H1 (cell line): ENCODE data around the gene AAMP. TPM values are rescaled to one million over a fixed set of nuclear protein-coding genes. Genes with fewer than 3 reads are reported as not detected.

ENCODE experiments used
- CTCF ChIA-PET: fragments of 300-600 bp; sonication (Branson Sonifier 250); formaldehyde crosslinking; loops from one replicate; lab custom pipeline; 2021; ENCODE audit not compliant: partially characterized antibody; lab: Charles Lee
- POLR2A ChIA-PET: fragments of 300-600 bp; sonication (Branson Sonifier 250); formaldehyde crosslinking; loops from one replicate; lab custom pipeline; 2021; ENCODE audit warnings: inconsistent platforms; ENCODE audit not compliant: partially characterized antibody; lab: Charles Lee
- DNase-seq, 2 experiments: peaks; one replicate each; pipeline versions ENCODE4 v3.0.0 to v3.0.0-alpha.2; 2010 to 2022; ENCODE audit warnings: low spot score in 2 of 2, low read depth in 1 of 2, mixed read lengths in 1 of 2
- FAIRE-seq: peaks from 2 replicates; lab custom pipeline; 2011; peaks lifted over from hg19 to GRCh38; lab: Jason Lieb, UNC
- H2AFZ ChIP-seq: 2 replicates; pipeline ENCODE4 v1.8.1; 2012; ENCODE audit warnings: low read length, inconsistent platforms
- H2AK5ac ChIP-seq: 2 replicates; pipeline ENCODE4 v1.6.1; 2013; ENCODE audit warnings: low read depth, low read length
- H2BK120ac ChIP-seq: replicated peaks from 2 replicates; pipeline ENCODE3; 2013; ENCODE audit warnings: low read depth, low read length, inconsistent platforms
- H2BK12ac ChIP-seq: 2 replicates; pipeline ENCODE4 v1.6.1; 2013; ENCODE audit warnings: low read depth, low read length
- H2BK15ac ChIP-seq: 2 replicates; pipeline ENCODE4 v1.6.1; 2013; ENCODE audit warnings: low read length
- H2BK20ac ChIP-seq: 2 replicates; pipeline ENCODE4 v1.6.1; 2013; ENCODE audit warnings: low read length
- H2BK5ac ChIP-seq: 2 replicates; pipeline ENCODE4 v1.6.1; 2013; ENCODE audit warnings: low read depth, low read length
- H3K14ac ChIP-seq: 2 replicates; pipeline ENCODE4 v1.6.1; 2013; ENCODE audit warnings: inconsistent platforms; ENCODE audit not compliant: insufficient read length
- H3K18ac ChIP-seq: 2 replicates; pipeline ENCODE4 v1.6.1; 2013; ENCODE audit warnings: low read length; ENCODE audit errors: extremely low read depth
- H3K23ac ChIP-seq: 2 replicates; pipeline ENCODE4 v1.6.1; 2013; ENCODE audit warnings: inconsistent platforms; ENCODE audit not compliant: insufficient read length
- H3K23me2 ChIP-seq: 2 replicates; pipeline ENCODE4 v1.6.1; 2013; ENCODE audit warnings: low read depth, low read length
- H3K27ac ChIP-seq: 2 replicates; pipeline ENCODE4 v1.6.1; 2011; ENCODE audit warnings: low read depth, low read length, inconsistent platforms
- H3K27me3 ChIP-seq, 4 experiments: replicated peaks in 1 of 4; 1 replicate in 1 of 4; 2 replicates in 3 of 4; pipeline versions ENCODE4 v1.6.1 to v1.8.1; 2011 to 2013; ENCODE audit warnings: low read length in 3 of 4, mild to moderate bottlenecking in 3 of 4, inconsistent platforms in 2 of 4, mixed read lengths in 2 of 4, moderate library complexity in 1 of 4; ENCODE audit not compliant: control insufficient read depth in 3 of 4, insufficient read depth in 3 of 4; ENCODE audit errors: extremely low read depth in 1 of 4
- H3K36me3 ChIP-seq, 4 experiments: 2 replicates each; pipeline versions ENCODE4 v1.6.1 to v1.8.1; 2011 to 2013; ENCODE audit warnings: mild to moderate bottlenecking in 4 of 4, low read length in 3 of 4, moderate library complexity in 2 of 4, control low read depth in 1 of 4, inconsistent platforms in 1 of 4; ENCODE audit not compliant: insufficient read depth in 4 of 4, control insufficient read depth in 2 of 4
- H3K4ac ChIP-seq: replicated peaks from 2 replicates; pipeline ENCODE3; 2013; ENCODE audit warnings: low read length, low read depth, mixed read lengths, inconsistent platforms; ENCODE audit not compliant: insufficient read length
- H3K4me1 ChIP-seq, 4 experiments: replicated peaks in 1 of 4; 1 replicate in 1 of 4; 2 replicates in 3 of 4; pipeline versions ENCODE4 v1.6.1 to v1.8.1; 2011 to 2013; ENCODE audit warnings: low read length in 3 of 4, inconsistent platforms in 2 of 4, mixed read lengths in 1 of 4; ENCODE audit not compliant: insufficient read depth in 4 of 4, control insufficient read depth in 3 of 4
- H3K4me2 ChIP-seq, 2 experiments: 2 replicates each; pipeline versions ENCODE4 v1.6.1 to v1.8.1; 2011 to 2013; ENCODE audit warnings: low read depth in 2 of 2, low read length in 2 of 2, control low read depth in 1 of 2, inconsistent platforms in 1 of 2, mild to moderate bottlenecking in 1 of 2; ENCODE audit not compliant: insufficient read depth in 1 of 2
- H3K4me3 ChIP-seq, 4 experiments: fragments of 200-600, 300-600 bp in 1 of 4; sonication (generic), shearing (Covaris generic), sonication (Bioruptor Twin) in 1 of 4; 2 replicates each; pipeline versions ENCODE4 v1.5.1 to v1.8.1; 2011 to 2016; ENCODE audit warnings: low read length in 4 of 4, low read depth in 3 of 4, control low read depth in 2 of 4, inconsistent platforms in 2 of 4, mild to moderate bottlenecking in 2 of 4, mixed read lengths in 1 of 4, moderate library complexity in 1 of 4; ENCODE audit not compliant: insufficient read depth in 2 of 4; ENCODE audit errors: extremely low read depth in 1 of 4
- H3K56ac ChIP-seq: replicated peaks from 2 replicates; pipeline ENCODE3; 2013; ENCODE audit warnings: low read depth, mild to moderate bottlenecking, mixed read lengths, low read length, inconsistent platforms; ENCODE audit not compliant: insufficient read length
- H3K79me1 ChIP-seq: 2 replicates; pipeline ENCODE4 v1.6.1; 2013; ENCODE audit warnings: low read depth, low read length, control low read depth
- H3K79me2 ChIP-seq, 2 experiments: 2 replicates each; pipeline versions ENCODE4 v1.6.1 to v1.8.1; 2012 to 2013; ENCODE audit warnings: low read length in 2 of 2, mild to moderate bottlenecking in 2 of 2, inconsistent platforms in 1 of 2; ENCODE audit not compliant: insufficient read depth in 2 of 2, control insufficient read depth in 1 of 2
- H3K9ac ChIP-seq, 4 experiments: replicated peaks in 1 of 4; 1 replicate in 1 of 4; 2 replicates in 3 of 4; pipeline versions ENCODE4 v1.6.1 to v1.8.1; 2011 to 2013; ENCODE audit warnings: low read depth in 3 of 4, low read length in 3 of 4, control low read depth in 2 of 4, mild to moderate bottlenecking in 2 of 4, moderate library complexity in 2 of 4, inconsistent platforms in 1 of 4; ENCODE audit errors: extremely low read depth in 1 of 4
- H3K9me3 ChIP-seq, 2 experiments: 2 replicates each; pipeline versions ENCODE4 v1.6.1 to v1.8.1; 2012 to 2013; ENCODE audit warnings: mild to moderate bottlenecking in 2 of 2, moderate library complexity in 2 of 2, control low read depth in 1 of 2, inconsistent platforms in 1 of 2, low read depth in 1 of 2, low read length in 1 of 2, mixed read lengths in 1 of 2; ENCODE audit not compliant: insufficient read depth in 2 of 2
- H4K20me1 ChIP-seq, 2 experiments: replicated peaks in 1 of 2; 2 replicates each; pipeline versions ENCODE3 to v1.8.1; 2011 to 2013; ENCODE audit warnings: inconsistent platforms in 2 of 2, low read length in 2 of 2, mild to moderate bottlenecking in 1 of 2; ENCODE audit not compliant: insufficient read depth in 2 of 2, control insufficient read depth in 1 of 2
- H4K5ac ChIP-seq: 2 replicates; pipeline ENCODE4 v1.6.1; 2013; ENCODE audit warnings: low read length, low read depth, mixed read lengths, inconsistent platforms; ENCODE audit not compliant: insufficient read length
- H4K8ac ChIP-seq: 2 replicates; pipeline ENCODE4 v1.8.0; 2013; ENCODE audit warnings: mild to moderate bottlenecking, moderate library complexity, low read length, inconsistent platforms; ENCODE audit not compliant: insufficient read depth; ENCODE audit errors: extremely low read depth
- H4K91ac ChIP-seq: replicated peaks from 2 replicates; pipeline ENCODE3; 2013; ENCODE audit warnings: low read length, mixed read lengths, inconsistent platforms; ENCODE audit not compliant: insufficient read length
- CTCF ChIP-seq, 3 experiments: IDR thresholded peaks; 1 replicate in 2 of 3; 2 replicates in 1 of 3; pipeline versions ENCODE4 v1.5.1 to v1.6.1; 2011; ENCODE audit warnings: low read length in 3 of 3, mild to moderate bottlenecking in 3 of 3, inconsistent platforms in 2 of 3, low read depth in 1 of 3, moderate library complexity in 1 of 3; ENCODE audit not compliant: insufficient read depth in 1 of 3; ENCODE audit errors: control extremely low read depth in 1 of 3
- JUND ChIP-seq: IDR thresholded peaks from 2 replicates; pipeline ENCODE4 v1.6.1; 2011; ENCODE audit warnings: mild to moderate bottlenecking, improper control_type of control experiment, low read length
- NANOG ChIP-seq: IDR thresholded peaks from 2 replicates; pipeline ENCODE4 v1.6.1; 2011; ENCODE audit warnings: low read length, low read depth, mild to moderate bottlenecking, inconsistent platforms; ENCODE audit not compliant: insufficient read depth, poor library complexity, severe bottlenecking
- WGBS, 2 experiments: shearing (Covaris generic) in 1 of 2; methylation state at CpG; one replicate each; pipeline versions ENCODE4 v1.1.6 to v1.1.7; 2013 to 2015; ENCODE audit warnings: low lambda C conversion rate in 2 of 2, mixed read lengths in 2 of 2, inconsistent platforms in 1 of 2, low coverage in 1 of 2, missing lambda C conversion rate in 1 of 2; ENCODE audit not compliant: insufficient replicate concordance in 2 of 2, insufficient coverage in 1 of 2, insufficient read length in 1 of 2; ENCODE audit errors: extremely low coverage in 1 of 2, missing lambda C conversion rate in 1 of 2; 5-methylcytosine and 5-hydroxymethylcytosine counted together
- polyA plus RNA-seq, 7 experiments: library from polyadenylated mRNA; depleted of rRNA in 3 of 7; stranded (reverse) in 5 of 7; unstranded in 2 of 7; fragments of >200 nt in 5 of 7; fragments of 200-250 nt in 2 of 7; gene quantifications; 1 replicate in 5 of 7; 2 replicates in 1 of 7; 4 replicates in 1 of 7; pipeline versions ENCODE4 v1.2.1 to v1.2.3, GENCODE V29; 2011 to 2013; ENCODE audit warnings: missing spikeins in 2 of 7, mixed read lengths in 2 of 7
- total RNA-seq: library from RNA; stranded (reverse); fragmentation: NEBNext Ultra II Directional; extraction: Animal tissue kit (Norgen Biotek cat#: 25700); gene quantifications from 2 replicates; pipeline ENCODE4 v1.2.1, GENCODE V29; 2021

The AAMP gene
- total and polyA plus RNA-seq, 2 of the 8 experiments (the other 6 are each of a cell fraction or from before 2014, with no cell fraction given), result 119 to 125 TPM

- no peak overlapping the region for H3K4me2 ChIP-seq
- WGBS, 2 experiments, result 91% methylated on average over 5 of the region's 5 CpGs; no CpG with 5 or more reads in 1 of the 2 experiments
- H2AK5ac ChIP-seq, result no peak overlapping the region
- no peak overlapping the region for H4K5ac ChIP-seq
- no peak for FAIRE-seq
- no peak overlapping the region for H2AFZ ChIP-seq
- no peak overlapping the region for H2BK20ac ChIP-seq
- no peak for TF ChIP-seq CTCF (IDR thresholded peaks at IDR 0.05; ENCODE audit: control extremely low read depth in 1 of 3, insufficient read depth in 1 of 3, low read depth in 1 of 3, low read length in 3 of 3)
- TF ChIP-seq NANOG, result no peak
- no peak for TF ChIP-seq JUND
- TF ChIP-seq, all 59 proteins: peak for 0
- Histone ChIP-seq H4K20me1 (peaks cover 10 to 14% of the 10 kb centered on the region in 2 experiments), H3K36me3 (peaks cover 5 to 38% (median 17%) of the 10 kb centered on the region in 4 experiments; a peak in 7 of 8 replicates), H3K79me2 (peaks cover 36 to 76% of the 10 kb centered on the region in 2 experiments), H3K9me3 (no peaks in the 10 kb centered on the region), H3K4me1 (peaks cover 0 to 10% (median 2%) of the 10 kb centered on the region in 4 experiments; a peak in 3 of 7 replicates), H3K18ac (no peak overlapping the region), H3K4ac (no peak overlapping the region), H4K91ac (no peak overlapping the region), H2BK5ac (no peak overlapping the region), H3K4me3 (no peak overlapping the region), H3K56ac (no peak overlapping the region), H3K23ac (no peak overlapping the region), H3K27ac (no peak overlapping the region), H3K79me1 (peaks cover 5% of the 10 kb centered on the region; the same call in 1 of the 2 replicates), H2BK12ac (no peak overlapping the region), H3K23me2 (peaks cover 2% of the 10 kb centered on the region; the same call in 1 of the 2 replicates), H4K8ac (no peak overlapping the region), H2BK120ac (no peak overlapping the region), H3K14ac (no peak overlapping the region), H3K9ac (no peak overlapping the region), H2BK15ac (no peak overlapping the region), H3K27me3 (no peaks in the 10 kb centered on the region)
- ChIA-PET POLR2A (interaction anchor here (0.8 to 1.6 kb wide), 3 partner anchors 8 to 41 kb away, joined by 3 to 4 read pairs (median 3); no protein-coding TSS in a partner anchor), CTCF (interaction anchor here (1.2 to 1.7 kb wide), 2 partner anchors 11 to 42 kb away, joined by 3 read pairs; no protein-coding TSS in a partner anchor)
- DNase-seq, result no peak
Observed at GRCh38 chr2:218223046-218223445, 46.9 kb downstream of the AAMP start.
